HUES64 (cell line): Measurements from ENCODE around the gene MICU1.

ENCODE experiments used
- H3K27ac ChIP-seq: 2 replicates; pipeline ENCODE4 v1.7.0; 2013; ENCODE audit warnings: low read depth, low read length, inconsistent platforms
- H3K27me3 ChIP-seq: 2 replicates; pipeline ENCODE4 v1.6.1; 2013; ENCODE audit warnings: mild to moderate bottlenecking, low read length; ENCODE audit not compliant: insufficient read depth
- H3K36me3 ChIP-seq: 2 replicates; pipeline ENCODE4 v1.6.1; 2013; ENCODE audit warnings: mild to moderate bottlenecking, low read length; ENCODE audit not compliant: insufficient read depth
- H3K4me1 ChIP-seq: 2 replicates; pipeline ENCODE4 v1.6.1; 2013; ENCODE audit warnings: mild to moderate bottlenecking, low read length, moderate library complexity; ENCODE audit not compliant: insufficient read depth
- H3K4me3 ChIP-seq: 2 replicates; pipeline ENCODE4 v1.5.1; 2013; ENCODE audit warnings: mild to moderate bottlenecking, low read length, moderate library complexity
- H3K9ac ChIP-seq: 2 replicates; pipeline ENCODE4 v1.6.1; 2013; ENCODE audit warnings: mild to moderate bottlenecking, low read depth, low read length
- H3K9me3 ChIP-seq: 2 replicates; pipeline ENCODE4 v1.6.1; 2013; ENCODE audit warnings: low read depth, low read length; ENCODE audit not compliant: insufficient read depth
- WGBS: fragments of 150-250, 120-280 bp; methylation state at CpG from one replicate; pipeline ENCODE4 v1.1.7; 2013; ENCODE audit warnings: missing lambda C conversion rate; 5-methylcytosine and 5-hydroxymethylcytosine counted together

Gene MICU1

GRCh38 chr10:72524489-72524888 lies 101.4 kb downstream of the MICU1 start:
- no peaks in the 10 kb centered on the region for H3K4me1 ChIP-seq
- 94% methylated on average over 2 of the region's 2 CpGs for WGBS
- H3K36me3 ChIP-seq = no peaks in the 10 kb centered on the region
- no peaks in the 10 kb centered on the region for H3K9me3 ChIP-seq
- no peak overlapping the region for H3K9ac ChIP-seq
- no peak overlapping the region for H3K4me3 ChIP-seq
- no peaks in the 10 kb centered on the region for H3K27me3 ChIP-seq
- H3K27ac ChIP-seq = no peak overlapping the region

- H3K9me3 ChIP-seq = no peaks in the 10 kb centered on the region
- H3K27me3 ChIP-seq = no peaks in the 10 kb centered on the region
- no peak overlapping the region for H3K4me3 ChIP-seq
- H3K4me1 ChIP-seq = no peaks in the 10 kb centered on the region
- H3K27ac ChIP-seq = no peak overlapping the region
- 100% methylated on average over 3 of the region's 3 CpGs for WGBS
- H3K36me3 ChIP-seq = no peaks in the 10 kb centered on the region
- H3K9ac ChIP-seq = no peak overlapping the region
Observed at GRCh38 chr10:72523932-72524396, 101.9 kb downstream of the MICU1 start.

GRCh38 chr10:72523062-72523461 lies 102.8 kb downstream of the MICU1 start:
- H3K9ac ChIP-seq = no peak overlapping the region
- H3K27ac ChIP-seq = no peak overlapping the region
- no peaks in the 10 kb centered on the region for H3K27me3 ChIP-seq
- no peaks in the 10 kb centered on the region for H3K4me1 ChIP-seq
- no peak overlapping the region for H3K4me3 ChIP-seq
- WGBS = 95% methylated on average over 5 of the region's 5 CpGs
- no peaks in the 10 kb centered on the region for H3K9me3 ChIP-seq
- no peaks in the 10 kb centered on the region for H3K36me3 ChIP-seq

- Histone ChIP-seq H3K9me3 (no peaks in the 10 kb centered on the region), H3K4me1 (no peaks in the 10 kb centered on the region), H3K27me3 (no peaks in the 10 kb centered on the region), H3K9ac (no peak overlapping the region), H3K36me3 (no peaks in the 10 kb centered on the region), H3K27ac (no peak overlapping the region), H3K4me3 (no peak overlapping the region)
- 92% methylated on average over 8 of the region's 8 CpGs for WGBS
Observed at GRCh38 chr10:72517244-72517643, 108.6 kb downstream of the MICU1 start.

GRCh38 chr10:72515455-72515854 lies 110.4 kb downstream of the MICU1 start:
- WGBS = no CpG with 5 or more reads among the region's 2 CpGs
- H3K36me3 ChIP-seq = no peaks in the 10 kb centered on the region
- no peaks in the 10 kb centered on the region for H3K9me3 ChIP-seq
- H3K27me3 ChIP-seq = no peaks in the 10 kb centered on the region
- no peak overlapping the region for H3K27ac ChIP-seq
- no peak overlapping the region for H3K4me3 ChIP-seq
- no peaks in the 10 kb centered on the region for H3K4me1 ChIP-seq
- no peak overlapping the region for H3K9ac ChIP-seq

GRCh38 chr10:72513910-72514309 lies 112.0 kb downstream of the MICU1 start:
- Histone ChIP-seq H3K27me3 (no peaks in the 10 kb centered on the region), H3K36me3 (no peaks in the 10 kb centered on the region), H3K4me3 (no peak overlapping the region), H3K9me3 (no peaks in the 10 kb centered on the region), H3K27ac (no peak overlapping the region), H3K9ac (no peak overlapping the region), H3K4me1 (no peaks in the 10 kb centered on the region)

- H3K36me3 ChIP-seq = no peaks in the 10 kb centered on the region
- H3K9me3 ChIP-seq = no peaks in the 10 kb centered on the region
- WGBS = 94% methylated on average over 5 of the region's 5 CpGs
- H3K9ac ChIP-seq = no peak overlapping the region
- H3K27ac ChIP-seq = no peak overlapping the region
- H3K4me1 ChIP-seq = no peaks in the 10 kb centered on the region
- no peak overlapping the region for H3K4me3 ChIP-seq
- H3K27me3 ChIP-seq = no peaks in the 10 kb centered on the region
Observed at GRCh38 chr10:72511459-72511858, 114.4 kb downstream of the MICU1 start.

- Histone ChIP-seq H3K27me3 (no peaks in the 10 kb centered on the region), H3K36me3 (no peaks in the 10 kb centered on the region)
- WGBS = no CpG with 5 or more reads among the region's 1 CpG
Observed at GRCh38 chr10:72509941-72510340, 115.9 kb downstream of the MICU1 start.

GRCh38 chr10:72509206-72509799 lies 116.6 kb downstream of the MICU1 start:
- no peak overlapping the region for H3K9ac ChIP-seq
- H3K4me1 ChIP-seq = no peaks in the 10 kb centered on the region
- H3K9me3 ChIP-seq = 0 out of 2 replicates have a peak, but pooled peaks cover 5% of the 10 kb centered on the region
- no peak overlapping the region for H3K27ac ChIP-seq
- no peaks in the 10 kb centered on the region for H3K27me3 ChIP-seq
- no peaks in the 10 kb centered on the region for H3K36me3 ChIP-seq
- no peak overlapping the region for H3K4me3 ChIP-seq
- WGBS = 97% methylated on average over 4 of the region's 4 CpGs

More at GRCh38 chr10:72509941-72510340, 115.9 kb downstream of the MICU1 start:
- H3K9ac ChIP-seq = no peak overlapping the region
- no peak overlapping the region for H3K27ac ChIP-seq
- 0 out of 2 replicates have a peak, but pooled peaks cover 5% of the 10 kb centered on the region for H3K9me3 ChIP-seq
- no peak overlapping the region for H3K4me3 ChIP-seq
- no peaks in the 10 kb centered on the region for H3K4me1 ChIP-seq

GRCh38 chr10:72508033-72508432 lies 117.8 kb downstream of the MICU1 start:
- Histone ChIP-seq H3K4me1 (no peaks in the 10 kb centered on the region), H3K27ac (no peak overlapping the region), H3K36me3 (no peaks in the 10 kb centered on the region), H3K4me3 (no peak overlapping the region), H3K9me3 (0 out of 2 replicates have a peak, but pooled peaks cover 5% of the 10 kb centered on the region), H3K9ac (no peak overlapping the region), H3K27me3 (no peaks in the 10 kb centered on the region)
- WGBS = 100% methylated on average over 1 of the region's 2 CpGs

GRCh38 chr10:72506474-72506873 lies 119.4 kb downstream of the MICU1 start:
- Histone ChIP-seq H3K27me3 (no peaks in the 10 kb centered on the region), H3K36me3 (no peaks in the 10 kb centered on the region), H3K9me3 (0 out of 2 replicates have a peak, but pooled peaks cover 5% of the 10 kb centered on the region), H3K4me1 (no peaks in the 10 kb centered on the region), H3K9ac (no peak overlapping the region), H3K27ac (no peak overlapping the region), H3K4me3 (no peak overlapping the region)

- no peak overlapping the region for H3K27ac ChIP-seq
- 92% methylated on average over 6 of the region's 6 CpGs for WGBS
- H3K9me3 ChIP-seq = 0 out of 2 replicates have a peak, but pooled peaks cover 5% of the 10 kb centered on the region
- H3K9ac ChIP-seq = no peak overlapping the region
- no peaks in the 10 kb centered on the region for H3K36me3 ChIP-seq
- H3K27me3 ChIP-seq = no peaks in the 10 kb centered on the region
- no peak overlapping the region for H3K4me3 ChIP-seq
- H3K4me1 ChIP-seq = no peaks in the 10 kb centered on the region
Observed at GRCh38 chr10:72505435-72505834, 120.4 kb downstream of the MICU1 start.
